ENCODE measurements around the gene ARHGEF25.
"Not testable (repeated sequence)": the region's sequence is repeated elsewhere in the genome, so short reads cannot be mapped to it uniquely, and the experiment has no call there.

Gene ARHGEF25

GRCh38 chr12:57611108-57611826 is at the start of gene ARHGEF25:
Gene ARHGEF25, plus strand, starts transcription at chr12:57611435. Its CDS starts 460 bp downstream, at chr12:57611895.
- peak; percentile 95 for DNase-seq (ENCODE audit: low spot score)

- DNase-seq (ENCODE audit: low spot score): no peak
These were observed 47.9 kb upstream of the ARHGEF25 start for GRCh38 chr12:57563358-57563757.

- DNase-seq (ENCODE audit: low spot score): no peak
These were observed 47.0 kb upstream of the ARHGEF25 start for GRCh38 chr12:57564178-57564740.

- no peak for DNase-seq (ENCODE audit: low spot score)
These were observed 42.4 kb upstream of the ARHGEF25 start for GRCh38 chr12:57568838-57569237.

GRCh38 chr12:57569858-57570257 is 41.4 kb upstream of the ARHGEF25 start:
- DNase-seq (ENCODE audit: low spot score): no peak

- not testable (repeated sequence) for DNase-seq (ENCODE audit: low spot score)
These were observed 40.8 kb upstream of the ARHGEF25 start for GRCh38 chr12:57570438-57570837.

- DNase-seq (ENCODE audit: low spot score): no peak
These were observed 39.1 kb upstream of the ARHGEF25 start for GRCh38 chr12:57571926-57572762.

GRCh38 chr12:57574795-57575194 is 36.4 kb upstream of the ARHGEF25 start:
- DNase-seq (ENCODE audit: low spot score): no peak

- no peak for DNase-seq (ENCODE audit: low spot score)
These were observed 35.2 kb upstream of the ARHGEF25 start for GRCh38 chr12:57575771-57576612.

- DNase-seq (ENCODE audit: low spot score): no peak
These were observed 34.5 kb upstream of the ARHGEF25 start for GRCh38 chr12:57576613-57577160.

- no peak for DNase-seq (ENCODE audit: low spot score)
These were observed 33.1 kb upstream of the ARHGEF25 start for GRCh38 chr12:57577981-57578758.

GRCh38 chr12:57579011-57579410 is 32.2 kb upstream of the ARHGEF25 start:
- DNase-seq (ENCODE audit: low spot score): no peak

GRCh38 chr12:57579677-57580465 is 31.4 kb upstream of the ARHGEF25 start:
- DNase-seq (ENCODE audit: low spot score): no peak

GRCh38 chr12:57580466-57580795 is 30.8 kb upstream of the ARHGEF25 start:
- no peak for DNase-seq (ENCODE audit: low spot score)

GRCh38 chr12:57581802-57582201 is 29.4 kb upstream of the ARHGEF25 start:
- no peak for DNase-seq (ENCODE audit: low spot score)

GRCh38 chr12:57582440-57582839 is 28.8 kb upstream of the ARHGEF25 start:
- DNase-seq (ENCODE audit: low spot score): no peak

- peak; percentile 92 for DNase-seq (ENCODE audit: low spot score)
These were observed 28.0 kb upstream of the ARHGEF25 start for GRCh38 chr12:57583008-57583831.

GRCh38 chr12:57584050-57584449 is 27.2 kb upstream of the ARHGEF25 start:
- no peak for DNase-seq (ENCODE audit: low spot score)

GRCh38 chr12:57584690-57585089 is 26.5 kb upstream of the ARHGEF25 start:
- DNase-seq (ENCODE audit: low spot score): no peak

All from GM03348 (cell line).